ENCODE measurements around the gene COL19A1.

DNA sequence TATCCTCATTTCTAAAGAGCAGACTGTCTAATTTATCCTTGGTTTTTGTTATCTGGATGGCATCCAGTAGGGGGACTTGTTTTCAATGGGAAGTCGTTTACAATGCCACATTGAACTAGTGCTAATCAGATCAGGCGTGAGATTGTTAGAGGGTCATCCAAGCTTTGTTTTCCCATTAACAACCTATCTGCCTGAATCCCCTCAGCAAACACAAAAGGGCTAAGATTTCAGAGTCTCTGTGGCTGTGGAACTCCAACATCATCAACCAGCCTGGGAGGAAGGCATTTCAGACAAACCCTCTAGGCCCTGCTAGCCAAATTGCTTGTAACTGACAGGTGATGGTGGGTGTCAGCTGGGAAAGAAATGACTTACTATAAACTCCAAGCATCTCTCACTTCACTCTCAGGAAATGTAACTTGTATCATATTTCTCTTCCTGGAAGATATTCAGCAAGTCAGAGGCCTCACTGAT lies 47.7 kb downstream of the COL19A1 start:
- TF ChIP-seq ZNF114 (CRISPR knock-in tag; IDR thresholded peaks at IDR 0.05) (no peak), EZH2 (IDR thresholded peaks at IDR 0.05; ENCODE audit: low read depth, unreplicated experiment) (no peak), CREB1 (CRISPR knock-in tag; IDR thresholded peaks at IDR 0.05; ENCODE audit: low read depth) (no peak), POLR2AphosphoS5 (IDR thresholded peaks at IDR 0.05; ENCODE audit: low read depth) (no peak), EZH2phosphoT487 (IDR thresholded peaks at IDR 0.05; ENCODE audit: unreplicated experiment) (no peak), JUNB (IDR thresholded peaks at IDR 0.05; ENCODE audit: unreplicated experiment) (no peak), STAT1 (IDR thresholded peaks at IDR 0.05; ENCODE audit: unreplicated experiment) (no peak)
- TF ChIP-seq, protein P1, sequence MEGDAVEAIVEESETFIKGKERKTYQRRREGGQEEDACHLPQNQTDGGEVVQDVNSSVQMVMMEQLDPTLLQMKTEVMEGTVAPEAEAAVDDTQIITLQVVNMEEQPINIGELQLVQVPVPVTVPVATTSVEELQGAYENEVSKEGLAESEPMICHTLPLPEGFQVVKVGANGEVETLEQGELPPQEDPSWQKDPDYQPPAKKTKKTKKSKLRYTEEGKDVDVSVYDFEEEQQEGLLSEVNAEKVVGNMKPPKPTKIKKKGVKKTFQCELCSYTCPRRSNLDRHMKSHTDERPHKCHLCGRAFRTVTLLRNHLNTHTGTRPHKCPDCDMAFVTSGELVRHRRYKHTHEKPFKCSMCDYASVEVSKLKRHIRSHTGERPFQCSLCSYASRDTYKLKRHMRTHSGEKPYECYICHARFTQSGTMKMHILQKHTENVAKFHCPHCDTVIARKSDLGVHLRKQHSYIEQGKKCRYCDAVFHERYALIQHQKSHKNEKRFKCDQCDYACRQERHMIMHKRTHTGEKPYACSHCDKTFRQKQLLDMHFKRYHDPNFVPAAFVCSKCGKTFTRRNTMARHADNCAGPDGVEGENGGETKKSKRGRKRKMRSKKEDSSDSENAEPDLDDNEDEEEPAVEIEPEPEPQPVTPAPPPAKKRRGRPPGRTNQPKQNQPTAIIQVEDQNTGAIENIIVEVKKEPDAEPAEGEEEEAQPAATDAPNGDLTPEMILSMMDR (conservative IDR thresholded peaks at IDR 0.05; ENCODE audit: low read depth in 2 of 2), result peak; percentile 40 to 44
- TF ChIP-seq, protein P2, sequence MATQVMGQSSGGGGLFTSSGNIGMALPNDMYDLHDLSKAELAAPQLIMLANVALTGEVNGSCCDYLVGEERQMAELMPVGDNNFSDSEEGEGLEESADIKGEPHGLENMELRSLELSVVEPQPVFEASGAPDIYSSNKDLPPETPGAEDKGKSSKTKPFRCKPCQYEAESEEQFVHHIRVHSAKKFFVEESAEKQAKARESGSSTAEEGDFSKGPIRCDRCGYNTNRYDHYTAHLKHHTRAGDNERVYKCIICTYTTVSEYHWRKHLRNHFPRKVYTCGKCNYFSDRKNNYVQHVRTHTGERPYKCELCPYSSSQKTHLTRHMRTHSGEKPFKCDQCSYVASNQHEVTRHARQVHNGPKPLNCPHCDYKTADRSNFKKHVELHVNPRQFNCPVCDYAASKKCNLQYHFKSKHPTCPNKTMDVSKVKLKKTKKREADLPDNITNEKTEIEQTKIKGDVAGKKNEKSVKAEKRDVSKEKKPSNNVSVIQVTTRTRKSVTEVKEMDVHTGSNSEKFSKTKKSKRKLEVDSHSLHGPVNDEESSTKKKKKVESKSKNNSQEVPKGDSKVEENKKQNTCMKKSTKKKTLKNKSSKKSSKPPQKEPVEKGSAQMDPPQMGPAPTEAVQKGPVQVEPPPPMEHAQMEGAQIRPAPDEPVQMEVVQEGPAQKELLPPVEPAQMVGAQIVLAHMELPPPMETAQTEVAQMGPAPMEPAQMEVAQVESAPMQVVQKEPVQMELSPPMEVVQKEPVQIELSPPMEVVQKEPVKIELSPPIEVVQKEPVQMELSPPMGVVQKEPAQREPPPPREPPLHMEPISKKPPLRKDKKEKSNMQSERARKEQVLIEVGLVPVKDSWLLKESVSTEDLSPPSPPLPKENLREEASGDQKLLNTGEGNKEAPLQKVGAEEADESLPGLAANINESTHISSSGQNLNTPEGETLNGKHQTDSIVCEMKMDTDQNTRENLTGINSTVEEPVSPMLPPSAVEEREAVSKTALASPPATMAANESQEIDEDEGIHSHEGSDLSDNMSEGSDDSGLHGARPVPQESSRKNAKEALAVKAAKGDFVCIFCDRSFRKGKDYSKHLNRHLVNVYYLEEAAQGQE (IDR thresholded peaks at IDR 0.05; ENCODE audit: unreplicated experiment), result no peak
- TF ChIP-seq, protein P3, sequence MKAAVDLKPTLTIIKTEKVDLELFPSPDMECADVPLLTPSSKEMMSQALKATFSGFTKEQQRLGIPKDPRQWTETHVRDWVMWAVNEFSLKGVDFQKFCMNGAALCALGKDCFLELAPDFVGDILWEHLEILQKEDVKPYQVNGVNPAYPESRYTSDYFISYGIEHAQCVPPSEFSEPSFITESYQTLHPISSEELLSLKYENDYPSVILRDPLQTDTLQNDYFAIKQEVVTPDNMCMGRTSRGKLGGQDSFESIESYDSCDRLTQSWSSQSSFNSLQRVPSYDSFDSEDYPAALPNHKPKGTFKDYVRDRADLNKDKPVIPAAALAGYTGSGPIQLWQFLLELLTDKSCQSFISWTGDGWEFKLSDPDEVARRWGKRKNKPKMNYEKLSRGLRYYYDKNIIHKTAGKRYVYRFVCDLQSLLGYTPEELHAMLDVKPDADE (IDR thresholded peaks at IDR 0.05), result no peak

Data from GM23338 (cell line).